GM18867 (cell line): Measurements from ENCODE around the gene SEMA5A.
"Not testable (repeated sequence)": the region's sequence is repeated elsewhere in the genome, so short reads cannot be mapped to it uniquely, and the experiment has no call there.

Experiments
- ATAC-seq: cut with Tn5 transposase; IDR thresholded peaks from one replicate; pipeline ENCODE4 v1.9.1; 2021; ENCODE audit warnings: mild to moderate bottlenecking, moderate library complexity; ENCODE audit not compliant: unreplicated experiment

Gene SEMA5A

DNA sequence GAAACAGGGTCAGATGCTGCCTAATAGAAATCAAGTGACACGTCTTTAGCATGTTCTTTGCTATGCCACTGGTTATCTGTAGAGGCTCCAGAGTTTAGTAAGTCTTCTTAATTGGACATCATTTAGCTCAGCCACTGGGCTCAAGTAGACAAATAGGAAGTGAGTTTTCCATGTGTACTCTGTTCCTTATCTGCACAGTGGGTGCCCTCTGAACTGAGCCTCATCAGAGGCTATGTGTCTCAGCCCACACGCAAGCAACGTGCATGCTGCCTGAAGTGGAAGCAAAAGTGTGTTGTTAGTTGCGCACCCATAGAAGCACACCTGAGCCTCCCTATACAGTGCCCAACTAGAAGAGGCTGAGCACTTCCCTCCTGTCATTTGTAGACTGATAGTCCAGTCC, 134.7 kb downstream of the SEMA5A start:
- ATAC-seq = no peak

- ATAC-seq = no peak
Observed at GRCh38 chr5:9409413-9409960, 136.4 kb downstream of the SEMA5A start.

DNA sequence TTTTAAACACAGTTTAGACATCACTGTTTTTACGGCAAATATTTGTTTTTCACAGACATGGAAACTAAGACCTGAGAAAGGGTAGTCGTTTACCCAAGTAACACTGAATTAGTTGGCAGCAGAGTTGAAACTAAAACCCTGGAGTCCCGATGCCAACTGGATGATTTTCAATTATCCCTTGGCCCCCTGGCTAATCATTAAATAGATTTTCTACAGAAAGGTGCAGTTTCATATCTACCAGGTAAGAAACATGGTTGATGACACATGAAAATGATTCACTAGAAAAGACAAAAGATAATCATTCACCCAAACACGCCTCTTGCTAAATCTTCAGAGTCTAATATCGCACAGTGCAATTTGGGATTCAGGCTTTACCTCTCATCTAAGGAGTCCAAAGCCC, 136.9 kb downstream of the SEMA5A start:
- no peak for ATAC-seq

DNA sequence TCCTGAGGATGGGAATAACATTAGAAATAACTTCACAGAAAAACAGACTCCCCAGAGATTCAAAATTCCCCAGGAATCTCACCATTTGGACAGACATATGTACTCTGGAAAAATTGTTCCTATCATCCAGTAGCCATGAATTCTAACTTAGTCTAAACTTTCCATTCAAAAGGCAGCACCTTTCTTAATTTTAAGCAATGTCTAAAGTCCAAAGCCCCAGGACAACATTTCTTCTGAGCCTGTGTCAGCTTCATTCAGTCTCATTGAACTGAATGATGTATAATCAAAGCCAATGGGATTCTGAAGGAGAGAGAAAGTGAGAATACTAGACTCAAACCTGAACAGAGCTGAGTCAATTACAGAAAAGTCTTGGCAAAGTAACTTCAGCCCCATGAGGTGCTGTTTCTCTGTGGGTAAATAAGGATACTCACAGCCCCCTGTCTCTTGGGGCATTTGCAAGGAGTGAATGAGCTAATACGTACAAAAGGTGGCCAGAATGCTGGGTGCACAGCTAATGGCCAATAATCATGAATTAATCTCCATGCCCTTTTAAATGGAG, 140.6 kb downstream of the SEMA5A start:
- ATAC-seq = peak; percentile 70

DNA sequence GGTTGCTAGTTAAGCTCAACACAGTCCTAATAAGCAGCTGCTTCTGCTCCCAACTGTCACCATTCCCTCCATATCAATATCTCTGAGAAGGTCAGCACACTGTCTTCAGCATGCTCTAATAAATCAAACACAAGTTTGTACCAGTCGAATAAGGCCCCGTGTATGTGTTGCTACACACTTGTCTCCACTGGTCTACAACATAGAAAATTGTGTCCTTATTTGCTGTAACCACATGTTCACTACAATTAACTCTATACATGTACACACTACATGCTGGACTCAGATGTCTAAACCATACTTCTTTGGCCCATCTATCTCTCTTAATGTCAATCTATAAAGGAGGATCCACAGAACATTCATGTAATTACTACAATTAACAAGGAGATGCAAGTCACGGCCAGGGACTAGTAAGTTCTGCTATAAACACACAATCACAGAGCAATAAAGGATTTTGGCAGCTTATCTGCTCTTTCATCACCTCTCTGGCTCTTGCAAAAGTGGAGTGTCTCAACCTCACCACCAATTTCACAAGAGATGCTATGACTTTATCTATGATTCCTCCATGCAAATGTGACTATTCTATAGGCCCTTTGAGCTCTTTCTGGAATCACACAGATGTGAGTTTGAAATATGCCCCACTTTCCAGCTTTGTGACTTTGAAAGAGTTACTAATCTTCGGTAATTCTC, 143.9 kb downstream of the SEMA5A start:
- ATAC-seq = no peak

GRCh38 chr5:9399783-9400182, 146.1 kb downstream of the SEMA5A start:
- ATAC-seq = not testable (repeated sequence)

GRCh38 chr5:9399094-9399493, 146.8 kb downstream of the SEMA5A start:
- no peak for ATAC-seq

GRCh38 chr5:9398227-9398626, 147.6 kb downstream of the SEMA5A start:
- ATAC-seq = no peak

- no peak for ATAC-seq
Observed at GRCh38 chr5:9396285-9396770, 149.5 kb downstream of the SEMA5A start.

DNA sequence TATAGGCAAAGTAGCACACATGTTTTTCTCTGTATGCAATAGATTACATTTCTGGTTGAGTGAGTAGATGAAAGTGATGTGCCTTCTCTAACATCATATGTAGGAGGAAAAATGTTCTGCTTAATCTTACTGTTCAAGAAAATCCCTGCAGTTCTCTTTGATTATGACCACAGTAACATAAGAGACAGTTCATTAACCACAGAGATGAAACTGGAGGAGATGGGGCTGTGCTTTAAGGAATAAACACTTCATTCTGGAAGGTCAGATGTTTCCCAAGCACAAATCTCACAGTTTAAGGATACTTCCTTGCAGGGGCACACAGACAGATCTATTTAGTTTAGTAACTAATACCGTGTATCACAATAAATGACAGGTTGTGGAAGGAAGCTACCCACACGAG, 150.2 kb downstream of the SEMA5A start:
- no peak for ATAC-seq

DNA sequence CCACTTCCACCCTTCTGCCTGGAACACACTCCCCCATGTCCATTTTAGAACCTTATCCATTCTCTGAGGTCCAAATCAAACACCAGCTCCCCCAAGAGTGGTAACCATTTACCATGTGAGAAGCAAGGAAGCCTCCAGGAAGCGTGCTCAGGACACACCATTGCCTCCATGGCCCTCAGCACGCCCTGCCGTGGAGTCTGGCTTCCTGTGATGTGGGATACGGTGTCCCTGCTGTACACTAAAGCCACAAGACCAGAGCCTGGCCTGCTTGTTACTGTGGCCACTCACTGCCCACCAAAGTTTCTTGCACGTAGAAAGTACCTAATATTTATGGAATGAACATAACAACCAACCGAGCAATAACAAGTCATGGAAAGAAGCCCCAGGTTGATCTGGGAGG, 151.7 kb downstream of the SEMA5A start:
- ATAC-seq = no peak

DNA sequence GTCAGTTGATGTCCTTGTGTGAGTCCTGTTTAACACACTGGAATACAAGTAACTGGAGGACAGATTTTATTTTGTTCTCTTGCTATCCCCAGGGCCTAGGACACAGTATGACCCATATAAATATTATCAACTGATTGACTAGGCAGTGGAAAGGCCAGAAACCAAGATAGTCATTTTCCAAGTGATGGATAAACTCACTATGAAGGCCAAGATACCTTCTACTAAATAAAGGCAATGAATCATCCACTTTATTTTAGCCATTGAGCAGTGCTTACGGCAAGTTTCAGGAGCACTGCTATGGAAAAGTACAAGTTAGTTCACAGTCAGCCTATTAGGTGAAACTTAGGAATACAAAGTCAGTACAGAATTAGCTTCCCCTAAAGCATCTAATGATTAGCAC, 153.2 kb downstream of the SEMA5A start:
- ATAC-seq = no peak

DNA sequence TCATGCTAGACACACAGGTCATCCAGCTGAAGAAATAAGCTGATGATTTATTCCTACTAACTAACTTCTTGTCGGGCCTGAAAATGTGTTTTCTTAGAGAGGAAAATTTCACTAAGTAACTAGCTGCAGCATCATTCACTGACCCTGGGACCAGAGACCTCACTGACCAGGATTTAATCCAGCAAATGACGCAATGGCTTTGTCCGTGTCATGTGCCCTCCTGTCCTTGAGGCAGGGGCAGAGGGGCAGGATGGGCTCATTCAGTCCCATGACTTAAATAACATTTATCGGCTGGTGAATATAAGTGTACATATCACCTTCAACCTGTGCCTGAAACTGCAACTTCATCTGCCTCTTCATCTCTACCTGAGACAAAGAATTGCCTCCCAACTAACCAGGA, 154.8 kb downstream of the SEMA5A start:
- no peak for ATAC-seq

DNA sequence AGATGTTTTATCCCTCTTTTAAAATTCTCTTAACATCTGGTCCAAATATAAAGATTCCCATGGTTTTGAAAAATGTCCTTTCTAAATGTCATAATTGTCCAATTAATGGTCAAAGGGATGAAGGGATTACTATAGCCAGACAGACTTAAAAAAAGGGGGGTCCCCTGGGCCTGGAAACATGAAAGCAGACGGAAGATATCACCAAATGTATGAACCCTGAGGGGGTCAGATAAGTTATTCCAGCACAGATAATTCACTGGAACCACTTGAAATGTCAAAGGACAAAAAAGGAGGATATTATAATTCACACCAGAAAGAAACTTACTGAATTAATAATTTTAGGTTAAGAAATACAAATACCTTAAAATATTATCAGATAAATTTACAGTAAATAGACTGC, 155.8 kb downstream of the SEMA5A start:
- no peak for ATAC-seq

DNA sequence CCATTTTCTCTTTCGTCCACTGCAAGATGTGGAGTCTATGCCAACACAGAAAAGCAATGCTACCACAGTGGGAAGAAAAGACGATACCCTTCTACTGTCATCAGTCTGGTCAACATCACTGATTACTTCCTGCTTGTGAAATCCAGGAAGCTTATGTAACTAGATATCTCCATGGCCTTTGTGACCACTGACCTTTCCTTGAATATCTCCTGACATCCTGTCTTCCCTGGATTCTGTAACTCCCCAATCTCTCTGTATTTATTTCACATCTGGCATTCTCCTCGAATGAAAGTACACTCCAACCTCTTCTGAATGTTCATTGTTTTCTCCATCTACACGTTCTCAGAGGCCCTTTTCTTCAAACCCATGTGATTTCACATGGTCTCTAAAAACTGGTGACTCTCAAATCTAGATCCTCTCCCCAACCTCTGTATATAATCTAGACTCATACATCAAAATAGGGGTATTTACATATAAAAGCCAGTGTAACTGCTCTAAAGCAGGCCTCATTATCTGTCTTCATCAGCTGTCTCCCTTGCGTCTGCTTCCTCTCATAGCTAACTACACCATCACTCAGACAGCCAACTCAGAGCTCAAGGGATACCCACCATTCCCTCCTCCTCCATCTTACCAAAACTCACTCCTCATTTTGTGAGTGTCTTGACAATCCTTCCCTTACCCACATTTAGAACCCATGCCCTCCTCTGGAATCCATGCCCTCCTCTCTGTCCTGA, 156.8 kb downstream of the SEMA5A start:
- no peak for ATAC-seq

DNA sequence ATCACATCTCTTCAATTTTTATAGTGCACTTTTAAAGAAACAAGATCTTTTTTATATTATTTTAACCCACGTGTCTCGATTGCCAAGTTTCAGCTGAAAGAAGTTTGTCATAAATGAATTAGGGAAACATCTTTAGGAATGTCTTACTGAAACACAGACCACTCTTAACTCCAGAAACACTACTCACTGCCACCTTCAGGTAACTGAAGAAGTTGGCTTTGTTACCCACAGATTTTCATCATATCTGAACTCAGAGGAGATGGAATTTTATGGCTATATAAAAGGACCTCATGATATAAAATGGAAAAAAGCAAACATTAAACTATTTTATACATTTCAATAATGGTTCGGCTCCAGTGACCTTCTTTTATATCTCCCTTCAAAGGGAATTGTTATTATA, 158.0 kb downstream of the SEMA5A start:
- ATAC-seq = no peak

- no peak for ATAC-seq
Observed at GRCh38 chr5:9386945-9387344, 158.9 kb downstream of the SEMA5A start.

- no peak for ATAC-seq
Observed at GRCh38 chr5:9382522-9382921, 163.4 kb downstream of the SEMA5A start.

- peak; percentile 89 for ATAC-seq
Observed at GRCh38 chr5:9381464-9381863, 164.4 kb downstream of the SEMA5A start.

- ATAC-seq = no peak
Observed at GRCh38 chr5:9380109-9380508, 165.8 kb downstream of the SEMA5A start.

DNA sequence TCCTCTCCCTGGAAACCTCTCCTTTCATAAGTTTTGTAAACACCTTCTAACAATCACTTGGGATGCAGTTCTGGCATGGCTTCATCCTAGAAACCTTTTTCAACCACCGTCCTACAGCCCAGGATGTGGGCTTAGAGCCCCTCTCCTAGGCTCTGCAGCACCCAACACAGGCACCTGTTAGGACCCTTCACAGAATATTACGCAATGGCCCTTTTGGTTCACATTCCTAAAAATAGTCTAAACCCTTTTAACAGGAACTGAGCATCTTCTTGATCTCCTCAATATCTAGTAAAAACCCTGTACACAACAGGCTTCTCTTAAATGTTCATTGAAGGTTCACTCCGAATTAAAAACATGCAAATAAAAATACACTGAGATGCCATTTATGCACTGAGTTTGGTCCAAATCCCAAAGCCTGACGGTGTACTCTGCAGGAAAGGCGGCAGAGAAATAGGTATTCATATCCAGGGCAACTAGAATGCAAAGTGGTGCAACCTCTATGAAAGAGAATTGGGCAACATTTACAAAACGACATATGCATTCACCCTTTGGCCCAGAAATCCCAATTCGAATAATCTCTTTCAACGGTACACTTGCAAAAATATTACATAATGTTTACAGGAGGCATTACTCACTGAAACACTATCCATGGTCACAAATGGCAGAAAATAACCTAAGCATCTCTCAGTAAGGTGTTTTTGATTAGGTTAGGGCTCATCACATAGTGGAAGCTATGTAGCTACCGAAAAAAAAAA, 169.3 kb downstream of the SEMA5A start:
- ATAC-seq = no peak
